Measurements from ENCODE around the gene WSB1.

The WSB1 gene

DNA sequence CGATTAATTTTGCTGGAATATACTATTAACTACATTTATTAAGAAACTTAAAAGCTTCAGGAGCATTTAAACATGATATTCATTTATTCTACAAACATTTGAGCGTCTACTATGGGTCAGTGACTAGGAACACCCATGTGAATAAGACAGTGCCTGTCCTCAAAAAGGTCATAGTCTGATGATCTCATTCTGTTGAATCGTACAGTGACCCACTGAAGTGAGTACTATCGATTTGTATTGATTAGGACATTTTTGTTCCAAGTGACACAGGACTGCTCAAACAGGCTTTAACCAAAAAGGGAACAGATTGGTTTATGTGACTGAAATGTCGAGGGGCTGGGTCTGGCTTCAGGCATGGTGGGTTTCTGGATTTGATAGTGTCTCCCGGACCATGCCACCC lies 68.6 kb downstream of the WSB1 start:
- DNase-seq: no peak

- no peak for DNase-seq
Observed at GRCh38 chr17:27362909-27363308, 69.0 kb downstream of the WSB1 start.

GRCh38 chr17:27363326-27363725 lies 69.4 kb downstream of the WSB1 start:
- DNase-seq: no peak
